Subcutaneous abdominal adipose tissue (tissue), 5 donors: Measurements from ENCODE around the gene FNBP1L.

Experiments used
- H3K27ac ChIP-seq: one replicate; pipeline ENCODE4 v1.7.0; 2013; ENCODE audit warnings: low read depth, mild to moderate bottlenecking, inconsistent platforms, low read length, moderate library complexity
- H3K27me3 ChIP-seq, 5 donors: one replicate each; pipeline ENCODE4 v1.7.0; 2013; ENCODE audit warnings: low read length in 5 of 5, inconsistent platforms in 1 of 5; ENCODE audit not compliant: control insufficient read depth in 5 of 5, insufficient read depth in 4 of 5
- H3K36me3 ChIP-seq, 5 donors: one replicate each; pipeline ENCODE4 v1.7.0; 2013; ENCODE audit warnings: low read length in 5 of 5; ENCODE audit not compliant: control insufficient read depth in 5 of 5, insufficient read depth in 5 of 5
- H3K4me1 ChIP-seq, 5 donors: one replicate each; pipeline ENCODE4 v1.7.0; 2013; ENCODE audit warnings: low read length in 5 of 5, mild to moderate bottlenecking in 3 of 5, moderate library complexity in 1 of 5; ENCODE audit not compliant: control insufficient read depth in 5 of 5, insufficient read depth in 5 of 5
- H3K4me3 ChIP-seq, 5 donors: one replicate each; pipeline ENCODE4 v1.7.0; 2013; ENCODE audit warnings: low read length in 5 of 5, low read depth in 1 of 5
- H3K9ac ChIP-seq, 5 donors: one replicate each; pipeline ENCODE4 v1.7.0; 2013; ENCODE audit warnings: low read length in 5 of 5, mild to moderate bottlenecking in 4 of 5, moderate library complexity in 3 of 5
- H3K9me3 ChIP-seq, 5 donors: one replicate each; pipeline ENCODE4 v1.7.0; 2013; ENCODE audit warnings: low read length in 5 of 5; ENCODE audit not compliant: control insufficient read depth in 5 of 5
- donor health status: healthy.
- donor health status: healthy.
- donor health status: healthy.
- donor health status: healthy.
- donor health status: healthy.

Gene FNBP1L

GRCh38 chr1:93427656-93428055, 20.3 kb upstream of the FNBP1L start:
- H3K9ac ChIP-seq = no peak overlapping the region
- no peaks in the 10 kb centered on the region for H3K9me3 ChIP-seq
- no peak overlapping the region for H3K4me3 ChIP-seq
- H3K36me3 ChIP-seq = no peaks in the 10 kb centered on the region
- peaks cover 0 to 5% (median 0%) of the 10 kb centered on the region in 5 donors for H3K4me1 ChIP-seq
- no peak overlapping the region for H3K27ac ChIP-seq
- no peaks in the 10 kb centered on the region for H3K27me3 ChIP-seq

GRCh38 chr1:93433407-93433961, 14.4 kb upstream of the FNBP1L start:
- H3K9me3 ChIP-seq = no peaks in the 10 kb centered on the region
- H3K4me1 ChIP-seq = peaks cover 0 to 9% (median 4%) of the 10 kb centered on the region in 5 donors
- no peak overlapping the region for H3K9ac ChIP-seq
- no peaks in the 10 kb centered on the region for H3K27me3 ChIP-seq
- H3K27ac ChIP-seq = no peak overlapping the region
- no peak overlapping the region for H3K4me3 ChIP-seq
- H3K36me3 ChIP-seq = no peaks in the 10 kb centered on the region

GRCh38 chr1:93434088-93434487, 13.8 kb upstream of the FNBP1L start:
- H3K27ac ChIP-seq = no peak overlapping the region

GRCh38 chr1:93434987-93435386, 12.9 kb upstream of the FNBP1L start:
- no peaks in the 10 kb centered on the region for H3K27me3 ChIP-seq
- no peaks in the 10 kb centered on the region for H3K36me3 ChIP-seq
- H3K4me3 ChIP-seq = no peak overlapping the region
- H3K9me3 ChIP-seq = no peaks in the 10 kb centered on the region
- H3K9ac ChIP-seq = no peak overlapping the region
- peaks cover 0 to 9% (median 4%) of the 10 kb centered on the region in 5 donors for H3K4me1 ChIP-seq
- H3K27ac ChIP-seq = no peak overlapping the region

More at GRCh38 chr1:93434088-93434487, 13.8 kb upstream of the FNBP1L start:
- H3K9ac ChIP-seq = no peak overlapping the region
- no peak overlapping the region for H3K4me3 ChIP-seq
- H3K27me3 ChIP-seq = no peaks in the 10 kb centered on the region
- no peaks in the 10 kb centered on the region for H3K36me3 ChIP-seq
- H3K9me3 ChIP-seq = no peaks in the 10 kb centered on the region
- H3K4me1 ChIP-seq = peaks cover 0 to 9% (median 4%) of the 10 kb centered on the region in 5 donors

GRCh38 chr1:93435443-93435842, 12.5 kb upstream of the FNBP1L start:
- no peak overlapping the region for H3K4me3 ChIP-seq
- no peaks in the 10 kb centered on the region for H3K9me3 ChIP-seq
- no peak overlapping the region for H3K27ac ChIP-seq
- no peak overlapping the region for H3K9ac ChIP-seq
- no peaks in the 10 kb centered on the region for H3K36me3 ChIP-seq
- H3K27me3 ChIP-seq = no peaks in the 10 kb centered on the region
- peaks cover 0 to 9% (median 4%) of the 10 kb centered on the region in 5 donors for H3K4me1 ChIP-seq

DNA sequence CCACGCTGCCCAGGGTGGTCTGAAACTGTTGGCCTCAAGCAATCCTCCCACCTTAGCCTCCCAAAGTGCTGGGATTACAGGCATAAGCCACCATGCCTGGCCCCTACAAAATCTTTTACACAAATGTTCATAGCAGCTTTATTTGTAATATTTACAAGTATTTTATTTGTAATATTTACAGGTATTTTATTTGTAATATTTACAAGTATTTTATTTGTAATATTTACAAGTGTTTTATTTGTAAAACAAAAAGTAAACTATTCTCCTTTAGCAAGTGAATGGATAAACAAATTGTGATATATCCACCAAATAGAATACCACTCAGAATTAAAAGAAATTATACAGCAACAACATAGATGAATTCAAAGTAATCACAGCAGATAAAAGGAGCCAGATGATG, 11.4 kb upstream of the FNBP1L start:
- H3K27me3 ChIP-seq = no peaks in the 10 kb centered on the region
- no peak overlapping the region for H3K27ac ChIP-seq
- no peaks in the 10 kb centered on the region for H3K36me3 ChIP-seq
- H3K4me3 ChIP-seq = no peak overlapping the region
- H3K4me1 ChIP-seq = peaks cover 0 to 9% (median 4%) of the 10 kb centered on the region in 5 donors
- H3K9me3 ChIP-seq = no peaks in the 10 kb centered on the region
- no peak overlapping the region for H3K9ac ChIP-seq

- H3K4me3 ChIP-seq = no peak overlapping the region
- no peaks in the 10 kb centered on the region for H3K36me3 ChIP-seq
- H3K27me3 ChIP-seq = no peaks in the 10 kb centered on the region
- no peak overlapping the region for H3K9ac ChIP-seq
- H3K4me1 ChIP-seq = peaks cover 0 to 12% (median 4%) of the 10 kb centered on the region in 5 donors
- no peak overlapping the region for H3K27ac ChIP-seq
- H3K9me3 ChIP-seq = no peaks in the 10 kb centered on the region
Measured at GRCh38 chr1:93437976-93438605, 9.8 kb upstream of the FNBP1L start.

- Histone ChIP-seq H3K4me3 (no peak overlapping the region), H3K27me3 (no peaks in the 10 kb centered on the region), H3K9ac (no peak overlapping the region), H3K9me3 (no peaks in the 10 kb centered on the region), H3K36me3 (no peaks in the 10 kb centered on the region), H3K4me1 (peaks cover 0 to 7% (median under 1%) of the 10 kb centered on the region in 5 donors), H3K27ac (no peak overlapping the region)
Measured at GRCh38 chr1:93438716-93439115, 9.2 kb upstream of the FNBP1L start.

DNA sequence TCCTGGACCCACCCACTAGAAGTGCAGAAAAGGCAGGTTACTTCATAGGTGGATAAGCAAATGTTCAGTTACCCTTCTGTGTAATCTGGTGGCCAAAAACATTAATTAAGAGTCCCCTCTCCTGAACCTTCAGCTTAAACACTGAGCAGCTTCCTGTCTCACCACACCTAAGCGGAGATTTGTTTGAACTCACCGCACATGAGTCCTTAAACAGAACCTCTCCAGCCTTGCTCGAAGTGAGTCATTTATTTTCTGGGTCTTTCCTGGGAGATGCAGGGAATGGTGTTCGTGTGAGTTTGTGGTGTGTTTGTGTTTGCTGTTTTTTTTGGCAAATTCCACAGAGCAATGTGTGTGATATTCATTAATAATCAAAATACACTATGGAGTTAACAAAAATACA, 7.6 kb upstream of the FNBP1L start:
- H3K36me3 ChIP-seq = no peaks in the 10 kb centered on the region
- no peaks in the 10 kb centered on the region for H3K9me3 ChIP-seq
- H3K4me1 ChIP-seq = peaks cover 0 to 7% (median 0%) of the 10 kb centered on the region in 5 donors
- no peak overlapping the region for H3K9ac ChIP-seq
- H3K27ac ChIP-seq = no peak overlapping the region
- no peaks in the 10 kb centered on the region for H3K27me3 ChIP-seq
- no peak overlapping the region for H3K4me3 ChIP-seq

DNA sequence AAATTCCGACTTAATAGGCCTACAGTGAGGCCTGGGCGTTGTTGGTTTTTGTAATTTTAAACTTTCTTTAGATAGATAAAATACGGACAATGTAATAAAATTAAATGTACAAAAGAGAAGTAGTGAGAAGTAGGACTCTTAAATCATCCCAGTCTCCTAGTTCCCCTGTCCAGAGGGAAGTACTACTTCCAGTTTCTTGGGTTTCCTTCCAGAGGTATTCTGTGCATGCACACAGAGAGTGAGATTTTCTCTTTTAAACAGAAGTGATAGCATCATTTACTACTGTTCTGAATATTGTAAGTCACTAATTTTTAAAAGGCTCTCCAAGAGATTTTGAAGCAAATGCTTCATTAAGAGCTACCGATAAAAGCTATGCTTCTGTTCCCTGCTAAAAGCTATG, 7.2 kb upstream of the FNBP1L start:
- no peaks in the 10 kb centered on the region for H3K9me3 ChIP-seq

More for the DNA sequence above, 7.2 kb upstream of the FNBP1L start:
- H3K9ac ChIP-seq = no peak overlapping the region
- no peak overlapping the region for H3K27ac ChIP-seq
- H3K36me3 ChIP-seq = no peaks in the 10 kb centered on the region
- peaks cover 0 to 7% (median 0%) of the 10 kb centered on the region in 5 donors for H3K4me1 ChIP-seq
- H3K4me3 ChIP-seq = no peak overlapping the region
- no peaks in the 10 kb centered on the region for H3K27me3 ChIP-seq
